WTC11 (cell line): Measurements from ENCODE around the gene CDH22. TPM values are rescaled to one million over a fixed set of nuclear protein-coding genes. Genes with fewer than 3 reads are reported as not detected.
A peak's percentile ranks its signal among the peaks of the same experiment; 100 is the strongest.

ENCODE experiments used
- ATAC-seq: fragments of 200-7000 bp; cut with Tn5 transposase; 2 replicates; pipeline ENCODE4 v1.10.0; 2021; ENCODE audit warnings: mild to moderate bottlenecking, moderate library complexity
- CTCF ChIA-PET: fragments of 300-600 bp; sonication (Branson Sonifier 250); formaldehyde crosslinking; loops from one replicate; lab custom pipeline; 2021; ENCODE audit warnings: antibody characterized with exemption; lab: Charles Lee
- POLR2A ChIA-PET: fragments of 350-600 bp; sonication (Branson Sonifier 250); formaldehyde crosslinking; loops from one replicate; lab custom pipeline; 2021; ENCODE audit warnings: antibody characterized with exemption; lab: Charles Lee
- DNase-seq: peaks from one replicate; pipeline ENCODE4 v3.0.0; 2021; ENCODE audit warnings: low spot score
- H3K27ac Mint-ChIP-seq: 2 replicates; pipeline ENCODE4 v1.8.0; 2021; ENCODE audit warnings: mixed read lengths
- H3K27me3 Mint-ChIP-seq: 2 replicates; pipeline ENCODE4 v1.8.0; 2021; ENCODE audit warnings: low read depth, mild to moderate bottlenecking, moderate library complexity, mixed read lengths
- H3K36me3 Mint-ChIP-seq: 2 replicates; pipeline ENCODE4 v1.8.0; 2021; ENCODE audit warnings: mixed read lengths
- H3K4me1 Mint-ChIP-seq: 2 replicates; pipeline ENCODE4 v1.8.0; 2022; ENCODE audit warnings: mixed read lengths
- H3K4me3 Mint-ChIP-seq: 2 replicates; pipeline ENCODE4 v1.8.0; 2021; ENCODE audit warnings: mild to moderate bottlenecking, moderate library complexity, mixed read lengths
- H3K9me3 Mint-ChIP-seq: 2 replicates; pipeline ENCODE4 v1.8.0; 2021; ENCODE audit warnings: mixed read lengths
- E2F5 ChIP-seq: sonication (generic); formaldehyde crosslinking; IDR thresholded peaks from 2 replicates; pipeline ENCODE4 v1.8.1; 2022; ENCODE audit warnings: mild to moderate bottlenecking, moderate library complexity, missing genetic modification reagents
- HMGXB4 ChIP-seq: sonication (generic); formaldehyde crosslinking; IDR thresholded peaks from 2 replicates; pipeline ENCODE4 v1.8.1; 2023; ENCODE audit warnings: mild to moderate bottlenecking, moderate library complexity, missing genetic modification reagents
- JAZF1 ChIP-seq: fragments of 250-450 bp; sonication (Bioruptor Pico); IDR thresholded peaks from 2 replicates; pipeline ENCODE4 v1.9.0; 2021; ENCODE audit warnings: moderate library complexity, mild to moderate bottlenecking, inconsistent platforms
- NR2C2 ChIP-seq: sonication (generic); formaldehyde crosslinking; IDR thresholded peaks from 2 replicates; pipeline ENCODE4 v1.8.0; 2022; ENCODE audit warnings: mild to moderate bottlenecking, missing genetic modification reagents
- NR3C1 ChIP-seq: sonication (generic); formaldehyde crosslinking; conservative IDR thresholded peaks from 2 replicates; pipeline ENCODE4 v1.8.1; 2023; ENCODE audit warnings: low read depth, mild to moderate bottlenecking, missing genetic modification reagents
- PRDM15 ChIP-seq: sonication (generic); formaldehyde crosslinking; IDR thresholded peaks from 2 replicates; pipeline ENCODE4 v1.8.0; 2022; ENCODE audit warnings: missing genetic modification reagents
- SOX15 ChIP-seq: fragments of 250-450 bp; sonication (Bioruptor Pico); IDR thresholded peaks from 2 replicates; pipeline ENCODE4 v1.9.0; 2021; ENCODE audit warnings: mild to moderate bottlenecking
- STAT6 ChIP-seq: sonication (generic); formaldehyde crosslinking; conservative IDR thresholded peaks from 2 replicates; pipeline ENCODE4 v1.8.1; 2023; ENCODE audit warnings: mild to moderate bottlenecking, low read depth, missing genetic modification reagents, moderate library complexity
- TCF7 ChIP-seq: sonication (generic); formaldehyde crosslinking; IDR thresholded peaks from 2 replicates; pipeline ENCODE4 v1.8.0; 2022; ENCODE audit warnings: mild to moderate bottlenecking, low read depth, missing genetic modification reagents, moderate library complexity
- TEAD1 ChIP-seq: sonication (generic); formaldehyde crosslinking; IDR thresholded peaks from 2 replicates; pipeline ENCODE4 v1.8.0; 2022; ENCODE audit warnings: mild to moderate bottlenecking, missing genetic modification reagents
- USF1 ChIP-seq: sonication (generic); formaldehyde crosslinking; IDR thresholded peaks from 2 replicates; pipeline ENCODE4 v1.8.0; 2022; ENCODE audit warnings: mild to moderate bottlenecking, missing genetic modification reagents
- USF2 ChIP-seq: sonication (generic); formaldehyde crosslinking; IDR thresholded peaks from 2 replicates; pipeline ENCODE4 v1.8.1; 2023; ENCODE audit warnings: mild to moderate bottlenecking, missing genetic modification reagents, moderate library complexity
- ZBTB21 ChIP-seq: sonication (generic); formaldehyde crosslinking; IDR thresholded peaks from 2 replicates; pipeline ENCODE4 v1.8.1; 2023; ENCODE audit warnings: mild to moderate bottlenecking, missing genetic modification reagents, borderline replicate concordance
- ZNF121 ChIP-seq: sonication (generic); formaldehyde crosslinking; IDR thresholded peaks from 2 replicates; pipeline ENCODE4 v1.8.0; 2023; ENCODE audit warnings: missing genetic modification reagents
- total RNA-seq: library from RNA; stranded (reverse); gene quantifications from 3 replicates; pipeline ENCODE4 v1.2.3, GENCODE V29; 2021
- TF ChIP-seq, protein P1 (sequence below): sonication (generic); formaldehyde crosslinking; IDR thresholded peaks from 2 replicates; pipeline ENCODE4 v1.8.0; 2022; ENCODE audit warnings: mild to moderate bottlenecking, missing genetic modification reagents
- TF ChIP-seq, protein P2 (sequence below): sonication (generic); formaldehyde crosslinking; IDR thresholded peaks from 2 replicates; pipeline ENCODE4 v1.8.1; 2023; ENCODE audit warnings: mild to moderate bottlenecking, missing genetic modification reagents, borderline replicate concordance
- TF ChIP-seq, protein P3 (sequence below): sonication (generic); formaldehyde crosslinking; IDR thresholded peaks from 2 replicates; pipeline ENCODE4 v1.8.0; 2023; ENCODE audit warnings: mild to moderate bottlenecking, missing genetic modification reagents

The CDH22 gene
- total RNA-seq, 1 experiment from 2014 or later = 0.13 TPM

DNA sequence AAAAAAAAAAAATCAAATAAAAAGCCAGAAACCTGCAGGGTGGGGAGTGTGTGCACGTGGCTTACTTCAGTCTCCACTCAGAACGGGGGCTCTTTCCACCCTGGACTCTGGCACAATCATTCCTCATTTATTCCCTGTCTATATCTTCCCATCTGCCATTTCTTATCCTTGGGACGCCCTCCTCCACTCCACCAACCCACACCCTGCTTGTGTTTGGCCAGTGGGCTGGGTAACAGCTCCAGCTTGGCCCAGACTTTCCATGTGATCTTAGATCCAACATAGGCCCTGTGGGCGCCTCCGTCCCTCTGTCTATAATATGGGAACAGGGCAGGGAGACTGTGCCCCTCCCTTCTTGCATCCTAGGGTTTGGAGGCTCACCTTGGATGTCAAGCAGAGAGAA lies 122.1 kb downstream of the CDH22 start:
- Mint-ChIP-seq H3K27ac (peak overlapping the region; percentile 80; the same call in 1 of the 2 replicates), H3K27me3 (peaks cover 3% of the 10 kb centered on the region; the same call in 1 of the 2 replicates), H3K36me3 (no peaks in the 10 kb centered on the region), H3K4me1 (peaks cover 5% of the 10 kb centered on the region), H3K4me3 (no peak overlapping the region), H3K9me3 (peaks cover 4% of the 10 kb centered on the region; the same call in 1 of the 2 replicates)
- DNase-seq (no peak), ATAC-seq (no peak)
- ChIA-PET POLR2A (no interaction called here), CTCF (interaction anchor here (0.7 to 1.3 kb wide), 3 partner anchors 17 to 121 kb away, joined by 3 read pairs; no protein-coding TSS in a partner anchor)
- TF ChIP-seq E2F5 (CRISPR knock-in tag) = no peak
- TF ChIP-seq, protein P1, sequence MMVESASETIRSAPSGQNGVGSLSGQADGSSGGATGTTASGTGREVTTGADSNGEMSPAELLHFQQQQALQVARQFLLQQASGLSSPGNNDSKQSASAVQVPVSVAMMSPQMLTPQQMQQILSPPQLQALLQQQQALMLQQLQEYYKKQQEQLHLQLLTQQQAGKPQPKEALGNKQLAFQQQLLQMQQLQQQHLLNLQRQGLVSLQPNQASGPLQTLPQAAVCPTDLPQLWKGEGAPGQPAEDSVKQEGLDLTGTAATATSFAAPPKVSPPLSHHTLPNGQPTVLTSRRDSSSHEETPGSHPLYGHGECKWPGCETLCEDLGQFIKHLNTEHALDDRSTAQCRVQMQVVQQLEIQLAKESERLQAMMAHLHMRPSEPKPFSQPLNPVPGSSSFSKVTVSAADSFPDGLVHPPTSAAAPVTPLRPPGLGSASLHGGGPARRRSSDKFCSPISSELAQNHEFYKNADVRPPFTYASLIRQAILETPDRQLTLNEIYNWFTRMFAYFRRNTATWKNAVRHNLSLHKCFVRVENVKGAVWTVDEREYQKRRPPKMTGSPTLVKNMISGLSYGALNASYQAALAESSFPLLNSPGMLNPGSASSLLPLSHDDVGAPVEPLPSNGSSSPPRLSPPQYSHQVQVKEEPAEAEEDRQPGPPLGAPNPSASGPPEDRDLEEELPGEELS (CRISPR knock-in tag) = no peak
- TF ChIP-seq JAZF1 = no peak
- TF ChIP-seq HMGXB4 (CRISPR knock-in tag) = no peak
- no peak for TF ChIP-seq USF2 (CRISPR knock-in tag)
- TF ChIP-seq NR3C1 (CRISPR knock-in tag) = no peak
- TF ChIP-seq NR2C2 = no peak
- no peak for TF ChIP-seq ZBTB21 (CRISPR knock-in tag)
- TF ChIP-seq USF1 (CRISPR knock-in tag) = no peak
- TF ChIP-seq TEAD1 (CRISPR knock-in tag) = no peak
- no peak for TF ChIP-seq TCF7 (CRISPR knock-in tag)
- TF ChIP-seq STAT6 (CRISPR knock-in tag) = no peak
- no peak for TF ChIP-seq SOX15 (CRISPR knock-in tag)
- TF ChIP-seq PRDM15 (CRISPR knock-in tag) = no peak
- TF ChIP-seq, protein P2, sequence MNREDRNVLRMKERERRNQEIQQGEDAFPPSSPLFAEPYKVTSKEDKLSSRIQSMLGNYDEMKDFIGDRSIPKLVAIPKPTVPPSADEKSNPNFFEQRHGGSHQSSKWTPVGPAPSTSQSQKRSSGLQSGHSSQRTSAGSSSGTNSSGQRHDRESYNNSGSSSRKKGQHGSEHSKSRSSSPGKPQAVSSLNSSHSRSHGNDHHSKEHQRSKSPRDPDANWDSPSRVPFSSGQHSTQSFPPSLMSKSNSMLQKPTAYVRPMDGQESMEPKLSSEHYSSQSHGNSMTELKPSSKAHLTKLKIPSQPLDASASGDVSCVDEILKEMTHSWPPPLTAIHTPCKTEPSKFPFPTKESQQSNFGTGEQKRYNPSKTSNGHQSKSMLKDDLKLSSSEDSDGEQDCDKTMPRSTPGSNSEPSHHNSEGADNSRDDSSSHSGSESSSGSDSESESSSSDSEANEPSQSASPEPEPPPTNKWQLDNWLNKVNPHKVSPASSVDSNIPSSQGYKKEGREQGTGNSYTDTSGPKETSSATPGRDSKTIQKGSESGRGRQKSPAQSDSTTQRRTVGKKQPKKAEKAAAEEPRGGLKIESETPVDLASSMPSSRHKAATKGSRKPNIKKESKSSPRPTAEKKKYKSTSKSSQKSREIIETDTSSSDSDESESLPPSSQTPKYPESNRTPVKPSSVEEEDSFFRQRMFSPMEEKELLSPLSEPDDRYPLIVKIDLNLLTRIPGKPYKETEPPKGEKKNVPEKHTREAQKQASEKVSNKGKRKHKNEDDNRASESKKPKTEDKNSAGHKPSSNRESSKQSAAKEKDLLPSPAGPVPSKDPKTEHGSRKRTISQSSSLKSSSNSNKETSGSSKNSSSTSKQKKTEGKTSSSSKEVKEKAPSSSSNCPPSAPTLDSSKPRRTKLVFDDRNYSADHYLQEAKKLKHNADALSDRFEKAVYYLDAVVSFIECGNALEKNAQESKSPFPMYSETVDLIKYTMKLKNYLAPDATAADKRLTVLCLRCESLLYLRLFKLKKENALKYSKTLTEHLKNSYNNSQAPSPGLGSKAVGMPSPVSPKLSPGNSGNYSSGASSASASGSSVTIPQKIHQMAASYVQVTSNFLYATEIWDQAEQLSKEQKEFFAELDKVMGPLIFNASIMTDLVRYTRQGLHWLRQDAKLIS (CRISPR knock-in tag) = no peak
- TF ChIP-seq, protein P3, sequence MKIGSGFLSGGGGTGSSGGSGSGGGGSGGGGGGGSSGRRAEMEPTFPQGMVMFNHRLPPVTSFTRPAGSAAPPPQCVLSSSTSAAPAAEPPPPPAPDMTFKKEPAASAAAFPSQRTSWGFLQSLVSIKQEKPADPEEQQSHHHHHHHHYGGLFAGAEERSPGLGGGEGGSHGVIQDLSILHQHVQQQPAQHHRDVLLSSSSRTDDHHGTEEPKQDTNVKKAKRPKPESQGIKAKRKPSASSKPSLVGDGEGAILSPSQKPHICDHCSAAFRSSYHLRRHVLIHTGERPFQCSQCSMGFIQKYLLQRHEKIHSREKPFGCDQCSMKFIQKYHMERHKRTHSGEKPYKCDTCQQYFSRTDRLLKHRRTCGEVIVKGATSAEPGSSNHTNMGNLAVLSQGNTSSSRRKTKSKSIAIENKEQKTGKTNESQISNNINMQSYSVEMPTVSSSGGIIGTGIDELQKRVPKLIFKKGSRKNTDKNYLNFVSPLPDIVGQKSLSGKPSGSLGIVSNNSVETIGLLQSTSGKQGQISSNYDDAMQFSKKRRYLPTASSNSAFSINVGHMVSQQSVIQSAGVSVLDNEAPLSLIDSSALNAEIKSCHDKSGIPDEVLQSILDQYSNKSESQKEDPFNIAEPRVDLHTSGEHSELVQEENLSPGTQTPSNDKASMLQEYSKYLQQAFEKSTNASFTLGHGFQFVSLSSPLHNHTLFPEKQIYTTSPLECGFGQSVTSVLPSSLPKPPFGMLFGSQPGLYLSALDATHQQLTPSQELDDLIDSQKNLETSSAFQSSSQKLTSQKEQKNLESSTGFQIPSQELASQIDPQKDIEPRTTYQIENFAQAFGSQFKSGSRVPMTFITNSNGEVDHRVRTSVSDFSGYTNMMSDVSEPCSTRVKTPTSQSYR = no peak
- no peak for TF ChIP-seq ZNF121
